NB4 (cell line): ENCODE measurements around the gene TFAP2C.

Experiments used
- DNase-seq: peaks from one replicate; pipeline ENCODE4 v3.0.0; 2010; ENCODE audit warnings: low read depth
- H3K4me3 ChIP-seq: one replicate; pipeline ENCODE4 v1.5.1; 2011; ENCODE audit warnings: mild to moderate bottlenecking, low read depth, low read length, moderate library complexity
- CTCF ChIP-seq: IDR thresholded peaks from one replicate; pipeline ENCODE4 v1.5.1; 2012; ENCODE audit warnings: low read depth, low read length
- MAX ChIP-seq: IDR thresholded peaks from 2 replicates; pipeline ENCODE4 v1.6.1; 2011; ENCODE audit warnings: low read depth, low read length
- MYC ChIP-seq: IDR thresholded peaks from 2 replicates; pipeline ENCODE4 v1.6.1; 2011; ENCODE audit warnings: low read depth, low read length
- POLR2A ChIP-seq: IDR thresholded peaks from 2 replicates; pipeline ENCODE4 v1.6.1; 2011; ENCODE audit warnings: mild to moderate bottlenecking; ENCODE audit not compliant: insufficient read length; ENCODE audit errors: extremely low read depth

TFAP2C gene

GRCh38 chr20:56588996-56589395 lies 40.1 kb upstream of the TFAP2C start:
- H3K4me3 ChIP-seq: no peak overlapping the region
- TF ChIP-seq POLR2A (no peak), CTCF (no peak), MYC (no peak), MAX (no peak)
- no peak for DNase-seq

GRCh38 chr20:56589633-56590032 lies 39.5 kb upstream of the TFAP2C start:
- no peak for DNase-seq
- no peak overlapping the region for H3K4me3 ChIP-seq
- TF ChIP-seq MAX (no peak), POLR2A (no peak), CTCF (no peak), MYC (no peak)

- H3K4me3 ChIP-seq: no peak overlapping the region
- no peak for DNase-seq
- TF ChIP-seq MYC: no peak
- TF ChIP-seq MAX: no peak
- no peak for TF ChIP-seq CTCF
- no peak for TF ChIP-seq POLR2A
Observed at GRCh38 chr20:56590888-56591287, 38.2 kb upstream of the TFAP2C start.

- no peak for TF ChIP-seq MAX
- no peak for TF ChIP-seq MYC
- TF ChIP-seq CTCF: no peak
- no peak for TF ChIP-seq POLR2A
- no peak overlapping the region for H3K4me3 ChIP-seq
- DNase-seq: no peak
Observed at GRCh38 chr20:56592211-56592610, 36.9 kb upstream of the TFAP2C start.

- no peak overlapping the region for H3K4me3 ChIP-seq
- TF ChIP-seq CTCF: no peak
- no peak for TF ChIP-seq MAX
- TF ChIP-seq POLR2A: no peak
- TF ChIP-seq MYC: no peak
- DNase-seq: no peak
Observed at GRCh38 chr20:56592817-56593216, 36.3 kb upstream of the TFAP2C start.
